GM23338 (cell line): ENCODE measurements around the gene NEK11. TPM values are rescaled to one million over a fixed set of nuclear protein-coding genes. Genes with fewer than 3 reads are reported as not detected.

Experiments used
- ATAC-seq: fragments of 200-7000 bp; cut with Tn5 transposase; 3 replicates; pipeline ENCODE4 v1.9.1; 2020
- DNase-seq: peaks from one replicate; pipeline ENCODE4 v3.0.0-alpha.2; 2015; ENCODE audit warnings: low spot score
- H2AFZ ChIP-seq: fragments of 200-600 bp; sonication (generic); 2 replicates; pipeline ENCODE4 v1.8.0; 2016; ENCODE audit warnings: antibody characterized with exemption, mild to moderate bottlenecking, moderate library complexity
- H3F3A ChIP-seq: fragments of 200-600 bp; sonication (generic); replicated peaks from 2 replicates; pipeline ENCODE4 v1.8.0; 2017; ENCODE audit warnings: antibody characterized with exemption, mixed run types, low read depth
- H3K27ac ChIP-seq: fragments of 200-600 bp; sonication (generic); 2 replicates; pipeline ENCODE4 v1.6.1; 2016; ENCODE audit warnings: low read depth
- H3K27me3 ChIP-seq: fragments of 200-600 bp; sonication (generic); 2 replicates; pipeline ENCODE4 v1.8.0; 2016; ENCODE audit warnings: mild to moderate bottlenecking, mixed run types, moderate library complexity; ENCODE audit not compliant: insufficient read depth
- H3K36me3 ChIP-seq: fragments of 200-600 bp; sonication (generic); 2 replicates; pipeline ENCODE4 v1.8.0; 2016; ENCODE audit warnings: mild to moderate bottlenecking; ENCODE audit not compliant: insufficient read depth
- H3K4me1 ChIP-seq: fragments of 200-600 bp; sonication (generic); 2 replicates; pipeline ENCODE4 v1.8.0; 2016; ENCODE audit warnings: mild to moderate bottlenecking, moderate library complexity; ENCODE audit not compliant: insufficient read depth
- H3K4me2 ChIP-seq: fragments of 200-600 bp; sonication (generic); 2 replicates; pipeline ENCODE4 v1.7.1; 2017; ENCODE audit warnings: mixed run types
- H3K4me3 ChIP-seq: fragments of 200-600 bp; sonication (generic); 2 replicates; pipeline ENCODE4 v1.6.1; 2016; ENCODE audit warnings: mixed run types
- H3K79me2 ChIP-seq: fragments of 200-600 bp; sonication (generic); replicated peaks from 2 replicates; pipeline ENCODE4 v1.8.0; 2017; ENCODE audit warnings: mild to moderate bottlenecking; ENCODE audit not compliant: insufficient read depth
- H3K9me2 ChIP-seq: fragments of 200-600 bp; sonication (generic); 2 replicates; pipeline ENCODE4 v1.8.0; 2017; ENCODE audit not compliant: insufficient read depth
- H4K20me1 ChIP-seq: fragments of 200-600 bp; sonication (generic); replicated peaks from 2 replicates; pipeline ENCODE4 v1.8.0; 2017; ENCODE audit warnings: mild to moderate bottlenecking; ENCODE audit not compliant: insufficient read depth
- H3K27ac Mint-ChIP-seq: 2 replicates; pipeline ENCODE4 v1.8.0; 2020; ENCODE audit warnings: inconsistent platforms, mild to moderate bottlenecking, moderate library complexity, mixed read lengths
- H3K27me3 Mint-ChIP-seq: 3 replicates; pipeline ENCODE4 v1.8.0; 2022; ENCODE audit warnings: low read depth, mild to moderate bottlenecking, moderate library complexity, mixed read lengths, inconsistent platforms; ENCODE audit not compliant: insufficient read depth, poor library complexity
- H3K36me3 Mint-ChIP-seq: 3 replicates; pipeline ENCODE4 v1.8.0; 2021; ENCODE audit warnings: low read depth, mild to moderate bottlenecking, inconsistent platforms, moderate library complexity, mixed read lengths
- H3K4me1 Mint-ChIP-seq: 3 replicates; pipeline ENCODE4 v1.8.0; 2020; ENCODE audit warnings: mild to moderate bottlenecking, inconsistent platforms, mixed read lengths
- H3K4me3 Mint-ChIP-seq: 3 replicates; pipeline ENCODE4 v1.8.0; 2021; ENCODE audit warnings: moderate library complexity, mild to moderate bottlenecking, inconsistent platforms, mixed read lengths
- H3K9me3 Mint-ChIP-seq: 3 replicates; pipeline ENCODE4 v1.8.0; 2020; ENCODE audit warnings: moderate library complexity, mild to moderate bottlenecking, inconsistent platforms, mixed read lengths
- CREB1 ChIP-seq: fragments of 250-450 bp; sonication (Bioruptor Pico); IDR thresholded peaks from 2 replicates; pipeline ENCODE4 v1.5.0; 2020; ENCODE audit warnings: low read depth, mild to moderate bottlenecking, moderate library complexity
- ETS1 ChIP-seq: IDR thresholded peaks from 2 replicates; pipeline ENCODE4 v1.6.1; 2016; ENCODE audit warnings: antibody characterized with exemption
- EZH2 ChIP-seq: fragments of 200-600 bp; sonication (generic); IDR thresholded peaks from one replicate; pipeline ENCODE4 v1.8.0; 2017; ENCODE audit warnings: antibody characterized with exemption, mild to moderate bottlenecking, low read depth; ENCODE audit not compliant: unreplicated experiment
- EZH2phosphoT487 ChIP-seq: fragments of 200-600 bp; sonication (generic); IDR thresholded peaks from one replicate; pipeline ENCODE4 v1.8.1; 2018; ENCODE audit warnings: antibody characterized with exemption; ENCODE audit not compliant: unreplicated experiment
- JUNB ChIP-seq: IDR thresholded peaks from one replicate; pipeline ENCODE4 v1.6.1; 2016; ENCODE audit warnings: antibody characterized with exemption; ENCODE audit not compliant: unreplicated experiment
- NANOG ChIP-seq: IDR thresholded peaks from 2 replicates; pipeline ENCODE4 v1.6.1; 2016; ENCODE audit warnings: antibody characterized with exemption, borderline replicate concordance
- POLR2AphosphoS5 ChIP-seq: IDR thresholded peaks from 2 replicates; pipeline ENCODE4 v1.6.1; 2016; ENCODE audit warnings: antibody characterized with exemption, low read depth
- STAT1 ChIP-seq: IDR thresholded peaks from one replicate; pipeline ENCODE4 v1.6.1; 2016; ENCODE audit warnings: antibody characterized with exemption; ENCODE audit not compliant: unreplicated experiment
- ZNF114 ChIP-seq: fragments of 250-450 bp; sonication (Bioruptor Pico); IDR thresholded peaks from 2 replicates; pipeline ENCODE4 v1.5.0; 2020; ENCODE audit warnings: mild to moderate bottlenecking, moderate library complexity
- ZNF331 ChIP-seq: fragments of 250-450 bp; sonication (Bioruptor Pico); IDR thresholded peaks from 2 replicates; pipeline ENCODE4 v1.5.0; 2020; ENCODE audit warnings: low read depth, mild to moderate bottlenecking, moderate library complexity
- polyA plus RNA-seq: library from polyadenylated mRNA; unstranded; fragments of >200 nt; fragmentation: Nextera tagmentation; extraction: Ambion mirVana; gene quantifications from 2 replicates; pipeline ENCODE4 v1.2.1, GENCODE V29; 2016
- total RNA-seq: library from RNA; depleted of rRNA; stranded (reverse); fragments of >200 nt; shearing (Covaris generic); gene quantifications from 2 replicates; pipeline ENCODE4 v1.2.3, GENCODE V29; 2014
- TF ChIP-seq, protein P1 (sequence below), 2 experiments: fragments of 200-600 bp in 1 of 2; sonication (generic) in 1 of 2; conservative IDR thresholded peaks; 2 replicates each; pipeline versions ENCODE4 v1.5.1 to v1.6.1; 2016 to 2017; ENCODE audit warnings: antibody characterized with exemption in 2 of 2, low read depth in 2 of 2, mild to moderate bottlenecking in 2 of 2, moderate library complexity in 1 of 2
- TF ChIP-seq, protein P2 (sequence below): IDR thresholded peaks from one replicate; pipeline ENCODE4 v1.6.1; 2018; ENCODE audit warnings: antibody characterized with exemption; ENCODE audit not compliant: unreplicated experiment
- TF ChIP-seq, protein P3 (sequence below): fragments of 250-450 bp; sonication (Bioruptor Pico); IDR thresholded peaks from 2 replicates; pipeline ENCODE4 v1.5.0; 2020; ENCODE audit warnings: mild to moderate bottlenecking, moderate library complexity

The NEK11 gene
- total and polyA plus RNA-seq, 2 experiments from 2014 or later, result 0.80 to 1.1 TPM

- Histone ChIP-seq H3K27me3 (no peaks in the 10 kb centered on the region), H4K20me1 (no peaks in the 10 kb centered on the region), H3K27ac (no peak overlapping the region), H3K4me3 (no peak overlapping the region), H3K79me2 (no peaks in the 10 kb centered on the region), H3K4me2 (no peak overlapping the region), H3K4me1 (peaks cover 13% of the 10 kb centered on the region; the same call in 1 of the 2 replicates), H2AFZ (no peak overlapping the region), H3F3A (no peaks in the 10 kb centered on the region), H3K9me2 (peaks cover 3% of the 10 kb centered on the region; the same call in 1 of the 2 replicates), H3K36me3 (no peaks in the 10 kb centered on the region)
- TF ChIP-seq NANOG (no peak), ETS1 (no peak), POLR2AphosphoS5 (no peak), EZH2phosphoT487 (no peak), EZH2 (no peak), STAT1 (no peak), JUNB (no peak), ZNF331 (no peak), CREB1 (CRISPR knock-in tag) (no peak), ZNF114 (no peak)
- TF ChIP-seq, protein P1, sequence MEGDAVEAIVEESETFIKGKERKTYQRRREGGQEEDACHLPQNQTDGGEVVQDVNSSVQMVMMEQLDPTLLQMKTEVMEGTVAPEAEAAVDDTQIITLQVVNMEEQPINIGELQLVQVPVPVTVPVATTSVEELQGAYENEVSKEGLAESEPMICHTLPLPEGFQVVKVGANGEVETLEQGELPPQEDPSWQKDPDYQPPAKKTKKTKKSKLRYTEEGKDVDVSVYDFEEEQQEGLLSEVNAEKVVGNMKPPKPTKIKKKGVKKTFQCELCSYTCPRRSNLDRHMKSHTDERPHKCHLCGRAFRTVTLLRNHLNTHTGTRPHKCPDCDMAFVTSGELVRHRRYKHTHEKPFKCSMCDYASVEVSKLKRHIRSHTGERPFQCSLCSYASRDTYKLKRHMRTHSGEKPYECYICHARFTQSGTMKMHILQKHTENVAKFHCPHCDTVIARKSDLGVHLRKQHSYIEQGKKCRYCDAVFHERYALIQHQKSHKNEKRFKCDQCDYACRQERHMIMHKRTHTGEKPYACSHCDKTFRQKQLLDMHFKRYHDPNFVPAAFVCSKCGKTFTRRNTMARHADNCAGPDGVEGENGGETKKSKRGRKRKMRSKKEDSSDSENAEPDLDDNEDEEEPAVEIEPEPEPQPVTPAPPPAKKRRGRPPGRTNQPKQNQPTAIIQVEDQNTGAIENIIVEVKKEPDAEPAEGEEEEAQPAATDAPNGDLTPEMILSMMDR (conservative IDR thresholded peaks at IDR 0.05; ENCODE audit: low read depth in 2 of 2), result no peak
- TF ChIP-seq, protein P2, sequence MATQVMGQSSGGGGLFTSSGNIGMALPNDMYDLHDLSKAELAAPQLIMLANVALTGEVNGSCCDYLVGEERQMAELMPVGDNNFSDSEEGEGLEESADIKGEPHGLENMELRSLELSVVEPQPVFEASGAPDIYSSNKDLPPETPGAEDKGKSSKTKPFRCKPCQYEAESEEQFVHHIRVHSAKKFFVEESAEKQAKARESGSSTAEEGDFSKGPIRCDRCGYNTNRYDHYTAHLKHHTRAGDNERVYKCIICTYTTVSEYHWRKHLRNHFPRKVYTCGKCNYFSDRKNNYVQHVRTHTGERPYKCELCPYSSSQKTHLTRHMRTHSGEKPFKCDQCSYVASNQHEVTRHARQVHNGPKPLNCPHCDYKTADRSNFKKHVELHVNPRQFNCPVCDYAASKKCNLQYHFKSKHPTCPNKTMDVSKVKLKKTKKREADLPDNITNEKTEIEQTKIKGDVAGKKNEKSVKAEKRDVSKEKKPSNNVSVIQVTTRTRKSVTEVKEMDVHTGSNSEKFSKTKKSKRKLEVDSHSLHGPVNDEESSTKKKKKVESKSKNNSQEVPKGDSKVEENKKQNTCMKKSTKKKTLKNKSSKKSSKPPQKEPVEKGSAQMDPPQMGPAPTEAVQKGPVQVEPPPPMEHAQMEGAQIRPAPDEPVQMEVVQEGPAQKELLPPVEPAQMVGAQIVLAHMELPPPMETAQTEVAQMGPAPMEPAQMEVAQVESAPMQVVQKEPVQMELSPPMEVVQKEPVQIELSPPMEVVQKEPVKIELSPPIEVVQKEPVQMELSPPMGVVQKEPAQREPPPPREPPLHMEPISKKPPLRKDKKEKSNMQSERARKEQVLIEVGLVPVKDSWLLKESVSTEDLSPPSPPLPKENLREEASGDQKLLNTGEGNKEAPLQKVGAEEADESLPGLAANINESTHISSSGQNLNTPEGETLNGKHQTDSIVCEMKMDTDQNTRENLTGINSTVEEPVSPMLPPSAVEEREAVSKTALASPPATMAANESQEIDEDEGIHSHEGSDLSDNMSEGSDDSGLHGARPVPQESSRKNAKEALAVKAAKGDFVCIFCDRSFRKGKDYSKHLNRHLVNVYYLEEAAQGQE, result no peak
- TF ChIP-seq, protein P3, sequence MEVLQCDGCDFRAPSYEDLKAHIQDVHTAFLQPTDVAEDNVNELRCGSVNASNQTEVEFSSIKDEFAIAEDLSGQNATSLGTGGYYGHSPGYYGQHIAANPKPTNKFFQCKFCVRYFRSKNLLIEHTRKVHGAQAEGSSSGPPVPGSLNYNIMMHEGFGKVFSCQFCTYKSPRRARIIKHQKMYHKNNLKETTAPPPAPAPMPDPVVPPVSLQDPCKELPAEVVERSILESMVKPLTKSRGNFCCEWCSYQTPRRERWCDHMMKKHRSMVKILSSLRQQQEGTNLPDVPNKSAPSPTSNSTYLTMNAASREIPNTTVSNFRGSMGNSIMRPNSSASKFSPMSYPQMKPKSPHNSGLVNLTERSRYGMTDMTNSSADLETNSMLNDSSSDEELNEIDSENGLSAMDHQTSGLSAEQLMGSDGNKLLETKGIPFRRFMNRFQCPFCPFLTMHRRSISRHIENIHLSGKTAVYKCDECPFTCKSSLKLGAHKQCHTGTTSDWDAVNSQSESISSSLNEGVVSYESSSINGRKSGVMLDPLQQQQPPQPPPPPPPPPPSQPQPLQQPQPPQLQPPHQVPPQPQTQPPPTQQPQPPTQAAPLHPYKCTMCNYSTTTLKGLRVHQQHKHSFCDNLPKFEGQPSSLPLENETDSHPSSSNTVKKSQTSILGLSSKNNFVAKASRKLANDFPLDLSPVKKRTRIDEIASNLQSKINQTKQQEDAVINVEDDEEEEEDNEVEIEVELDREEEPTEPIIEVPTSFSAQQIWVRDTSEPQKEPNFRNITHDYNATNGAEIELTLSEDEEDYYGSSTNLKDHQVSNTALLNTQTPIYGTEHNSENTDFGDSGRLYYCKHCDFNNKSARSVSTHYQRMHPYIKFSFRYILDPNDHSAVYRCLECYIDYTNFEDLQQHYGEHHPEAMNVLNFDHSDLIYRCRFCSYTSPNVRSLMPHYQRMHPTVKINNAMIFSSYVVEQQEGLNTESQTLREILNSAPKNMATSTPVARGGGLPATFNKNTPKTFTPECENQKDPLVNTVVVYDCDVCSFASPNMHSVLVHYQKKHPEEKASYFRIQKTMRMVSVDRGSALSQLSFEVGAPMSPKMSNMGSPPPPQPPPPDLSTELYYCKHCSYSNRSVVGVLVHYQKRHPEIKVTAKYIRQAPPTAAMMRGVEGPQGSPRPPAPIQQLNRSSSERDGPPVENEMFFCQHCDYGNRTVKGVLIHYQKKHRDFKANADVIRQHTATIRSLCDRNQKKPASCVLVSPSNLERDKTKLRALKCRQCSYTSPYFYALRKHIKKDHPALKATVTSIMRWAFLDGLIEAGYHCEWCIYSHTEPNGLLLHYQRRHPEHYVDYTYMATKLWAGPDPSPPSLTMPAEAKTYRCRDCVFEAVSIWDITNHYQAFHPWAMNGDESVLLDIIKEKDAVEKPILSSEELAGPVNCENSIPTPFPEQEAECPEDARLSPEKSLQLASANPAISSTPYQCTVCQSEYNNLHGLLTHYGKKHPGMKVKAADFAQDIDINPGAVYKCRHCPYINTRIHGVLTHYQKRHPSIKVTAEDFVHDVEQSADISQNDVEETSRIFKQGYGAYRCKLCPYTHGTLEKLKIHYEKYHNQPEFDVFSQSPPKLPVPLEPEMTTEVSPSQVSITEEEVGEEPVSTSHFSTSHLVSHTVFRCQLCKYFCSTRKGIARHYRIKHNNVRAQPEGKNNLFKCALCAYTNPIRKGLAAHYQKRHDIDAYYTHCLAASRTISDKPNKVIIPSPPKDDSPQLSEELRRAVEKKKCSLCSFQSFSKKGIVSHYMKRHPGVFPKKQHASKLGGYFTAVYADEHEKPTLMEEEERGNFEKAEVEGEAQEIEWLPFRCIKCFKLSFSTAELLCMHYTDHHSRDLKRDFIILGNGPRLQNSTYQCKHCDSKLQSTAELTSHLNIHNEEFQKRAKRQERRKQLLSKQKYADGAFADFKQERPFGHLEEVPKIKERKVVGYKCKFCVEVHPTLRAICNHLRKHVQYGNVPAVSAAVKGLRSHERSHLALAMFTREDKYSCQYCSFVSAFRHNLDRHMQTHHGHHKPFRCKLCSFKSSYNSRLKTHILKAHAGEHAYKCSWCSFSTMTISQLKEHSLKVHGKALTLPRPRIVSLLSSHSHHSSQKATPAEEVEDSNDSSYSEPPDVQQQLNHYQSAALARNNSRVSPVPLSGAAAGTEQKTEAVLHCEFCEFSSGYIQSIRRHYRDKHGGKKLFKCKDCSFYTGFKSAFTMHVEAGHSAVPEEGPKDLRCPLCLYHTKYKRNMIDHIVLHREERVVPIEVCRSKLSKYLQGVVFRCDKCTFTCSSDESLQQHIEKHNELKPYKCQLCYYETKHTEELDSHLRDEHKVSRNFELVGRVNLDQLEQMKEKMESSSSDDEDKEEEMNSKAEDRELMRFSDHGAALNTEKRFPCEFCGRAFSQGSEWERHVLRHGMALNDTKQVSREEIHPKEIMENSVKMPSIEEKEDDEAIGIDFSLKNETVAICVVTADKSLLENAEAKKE, result no peak
- Mint-ChIP-seq H3K9me3 (no peaks in the 10 kb centered on the region), H3K4me1 (peaks cover 12% of the 10 kb centered on the region), H3K36me3 (no peaks in the 10 kb centered on the region), H3K27ac (no peak overlapping the region), H3K27me3 (peaks cover 2% of the 10 kb centered on the region), H3K4me3 (no peak overlapping the region)
- ATAC-seq, result no peak
- no peak for DNase-seq
Measured at GRCh38 chr3:131285456-131285855, 258.8 kb downstream of the NEK11 start.
